DOHH2 (cell line): ENCODE data around the gene PPARD.
"Not testable (repeated sequence)": the region's sequence is repeated elsewhere in the genome, so short reads cannot be mapped to it uniquely, and the experiment has no call there.

Source experiments
- H3F3A ChIP-seq: fragments of 200-600 bp; sonication (generic), shearing (Covaris generic); 2 replicates; pipeline ENCODE4 v1.6.0; 2016; ENCODE audit warnings: antibody characterized with exemption, mild to moderate bottlenecking; ENCODE audit not compliant: control insufficient read depth, insufficient read depth
- H3K27ac ChIP-seq: fragments of 200-600 bp; sonication (generic); 2 replicates; pipeline ENCODE4 v1.5.1; 2014; ENCODE audit warnings: low read depth, mild to moderate bottlenecking, low read length, moderate library complexity
- H3K27me3 ChIP-seq: fragments of 200-600 bp; sonication (generic); 2 replicates; pipeline ENCODE4 v1.6.1; 2014; ENCODE audit warnings: mild to moderate bottlenecking, low read length, mixed read lengths; ENCODE audit not compliant: control insufficient read depth
- H3K36me3 ChIP-seq: fragments of 200-600 bp; sonication (generic); 2 replicates; pipeline ENCODE4 v1.6.1; 2014; ENCODE audit warnings: mild to moderate bottlenecking, low read length, moderate library complexity, mixed read lengths; ENCODE audit not compliant: control insufficient read depth
- H3K4me1 ChIP-seq: fragments of 200-600 bp; sonication (generic); 2 replicates; pipeline ENCODE4 v1.6.1; 2014; ENCODE audit warnings: mild to moderate bottlenecking, low read length, mixed read lengths; ENCODE audit not compliant: control insufficient read depth
- H3K4me2 ChIP-seq: fragments of 200-600 bp; sonication (generic); 2 replicates; pipeline ENCODE4 v1.6.0; 2014; ENCODE audit warnings: mild to moderate bottlenecking, low read length, moderate library complexity
- H3K4me3 ChIP-seq: fragments of 200-600 bp; sonication (generic); 2 replicates; pipeline ENCODE4 v1.5.1; 2014; ENCODE audit warnings: mild to moderate bottlenecking, low read length, mixed read lengths
- H3K79me2 ChIP-seq: fragments of 200-600 bp; sonication (generic); 2 replicates; pipeline ENCODE4 v1.6.1; 2014; ENCODE audit warnings: mild to moderate bottlenecking, low read length, mixed read lengths; ENCODE audit not compliant: control insufficient read depth
- H3K9me2 ChIP-seq: fragments of 200-600 bp; sonication (generic); replicated peaks from 2 replicates; pipeline ENCODE4 v1.6.1; 2014; ENCODE audit warnings: mild to moderate bottlenecking, low read length, mixed read lengths; ENCODE audit not compliant: control insufficient read depth
- H3K9me3 ChIP-seq: fragments of 200-600 bp; sonication (generic); 2 replicates; pipeline ENCODE4 v1.6.1; 2014; ENCODE audit warnings: antibody characterized with exemption, low read length, mixed read lengths; ENCODE audit not compliant: control insufficient read depth, insufficient read depth
- H4K20me1 ChIP-seq: fragments of 200-600 bp; sonication (generic); 2 replicates; pipeline ENCODE4 v1.6.0; 2014; ENCODE audit warnings: low read depth, mild to moderate bottlenecking, antibody characterized with exemption, low read length, moderate library complexity; ENCODE audit not compliant: control insufficient read depth, insufficient read depth
- CTCF ChIP-seq: fragments of 200-600 bp; sonication (generic); IDR thresholded peaks from one replicate; pipeline ENCODE4 v1.5.1; 2014; ENCODE audit warnings: antibody characterized with exemption, mild to moderate bottlenecking, low read depth, low read length; ENCODE audit not compliant: poor library complexity, severe bottlenecking
- EZH2phosphoT487 ChIP-seq: fragments of 200-600 bp; sonication (generic); IDR thresholded peaks from 2 replicates; pipeline ENCODE4 v1.6.1; 2017; ENCODE audit warnings: borderline replicate concordance, mild to moderate bottlenecking, antibody characterized with exemption, low read length, moderate library complexity, mixed read lengths

Gene PPARD

GRCh38 chr6:35332074-35332887, 10.1 kb upstream of the PPARD start:
- H3F3A ChIP-seq, H3K27ac ChIP-seq, H3K27me3 ChIP-seq, H3K9me3 ChIP-seq, H3K36me3 ChIP-seq, H3K9me2 ChIP-seq, H3K79me2 ChIP-seq, H4K20me1 ChIP-seq: not testable (repeated sequence)
- peak overlapping the region; percentile 42; the same call in 1 of the 2 replicates for H3K4me3 ChIP-seq
- peak overlapping the region; percentile 54 for H3K4me2 ChIP-seq
- peaks cover 32% of the 10 kb centered on the region for H3K4me1 ChIP-seq
- TF ChIP-seq CTCF = peak; percentile 33

- H3K27ac ChIP-seq = no peak overlapping the region
- H3K9me3 ChIP-seq = no peaks in the 10 kb centered on the region
- H3K4me2 ChIP-seq = no peak overlapping the region
- H3F3A ChIP-seq = no peaks in the 10 kb centered on the region
- no peaks in the 10 kb centered on the region for H3K27me3 ChIP-seq
- H4K20me1 ChIP-seq = 0 out of 2 replicates have a peak, but pooled peaks cover 7% of the 10 kb centered on the region
- peaks cover 30% of the 10 kb centered on the region for H3K79me2 ChIP-seq
- TF ChIP-seq EZH2phosphoT487 (no peak), CTCF (no peak)
- H3K36me3 ChIP-seq = no peaks in the 10 kb centered on the region; the same call in 1 of the 2 replicates
- peaks cover 49% of the 10 kb centered on the region for H3K4me1 ChIP-seq
- no peaks in the 10 kb centered on the region for H3K9me2 ChIP-seq
- no peak overlapping the region for H3K4me3 ChIP-seq
These were observed 801 bp upstream of the PPARD start for GRCh38 chr6:35341557-35341956.

- peaks cover 30% of the 10 kb centered on the region for H3K79me2 ChIP-seq
- no peaks in the 10 kb centered on the region for H3F3A ChIP-seq
- H3K27me3 ChIP-seq = no peaks in the 10 kb centered on the region
- 0 out of 2 replicates have a peak, but pooled peaks cover 7% of the 10 kb centered on the region for H4K20me1 ChIP-seq
- no peaks in the 10 kb centered on the region; the same call in 1 of the 2 replicates for H3K36me3 ChIP-seq
- no peak overlapping the region for H3K27ac ChIP-seq
- H3K9me3 ChIP-seq = no peaks in the 10 kb centered on the region
- TF ChIP-seq EZH2phosphoT487 (no peak), CTCF (no peak)
- H3K9me2 ChIP-seq = no peaks in the 10 kb centered on the region
- peaks cover 41% of the 10 kb centered on the region for H3K4me1 ChIP-seq
- peak overlapping the region; percentile 83 for H3K4me3 ChIP-seq
- H3K4me2 ChIP-seq = peak overlapping the region; percentile 84
These were observed 905 bp downstream of the PPARD start for GRCh38 chr6:35343092-35343834.
